ENCODE results near the gene NBEA. TPM values are rescaled to one million over a fixed set of nuclear protein-coding genes. Genes with fewer than 3 reads are reported as not detected.

The NBEA gene
- total RNA-seq, 4 donors from 2014 or later: 21.5 to 60.4 (median 27.9) TPM

- intact Hi-C loops (cut with DNase I): no loop called here
- WGBS, 2 donors: 93 to 95% methylated on average over 13 of the region's 13 CpGs
- no peak for DNase-seq
- H3K4me1 ChIP-seq: no peaks in the 10 kb centered on the region
- H3K36me3 ChIP-seq: no peaks in the 10 kb centered on the region
- H3K9me3 ChIP-seq: no peaks in the 10 kb centered on the region
- no peak for TF ChIP-seq POLR2A (IDR thresholded peaks at IDR 0.05)
- TF ChIP-seq CTCF (IDR thresholded peaks at IDR 0.05): no peak
- no peak overlapping the region for H3K4me3 ChIP-seq (replicated peaks in 1 of 3)
- H3K27ac ChIP-seq: no peak overlapping the region
- no peaks in the 10 kb centered on the region for H3K27me3 ChIP-seq
These were observed 752.0 kb downstream of the NBEA start for GRCh38 chr13:35694031-35694430.

GRCh38 chr13:35694549-35695447, 752.7 kb downstream of the NBEA start:
- Histone ChIP-seq H3K27ac (no peak overlapping the region), H3K36me3 (no peaks in the 10 kb centered on the region), H3K9me3 (no peaks in the 10 kb centered on the region), H3K4me3 (replicated peaks in 1 of 3) (no peak overlapping the region), H3K27me3 (no peaks in the 10 kb centered on the region), H3K4me1 (no peaks in the 10 kb centered on the region)
- intact Hi-C loops (cut with DNase I): no loop called here
- TF ChIP-seq POLR2A (IDR thresholded peaks at IDR 0.05): no peak
- TF ChIP-seq CTCF (IDR thresholded peaks at IDR 0.05): no peak
- WGBS, 2 donors: 90 to 93% methylated on average over 25 of the region's 26 CpGs
- no peak for DNase-seq

- Histone ChIP-seq H3K27me3 (no peaks in the 10 kb centered on the region), H3K36me3 (no peaks in the 10 kb centered on the region), H3K27ac (no peak overlapping the region), H3K4me1 (no peaks in the 10 kb centered on the region), H3K9me3 (no peaks in the 10 kb centered on the region), H3K4me3 (replicated peaks in 1 of 3) (no peak overlapping the region)
- TF ChIP-seq POLR2A (IDR thresholded peaks at IDR 0.05): no peak
- TF ChIP-seq CTCF (IDR thresholded peaks at IDR 0.05): no peak
- no peak for DNase-seq
- 85 to 92% methylated on average over 7 to 15 of the region's 15 CpGs for WGBS, 2 donors
- intact Hi-C loops (cut with DNase I): no loop called here
These were observed 753.3 kb downstream of the NBEA start for GRCh38 chr13:35695448-35695770.

DNA sequence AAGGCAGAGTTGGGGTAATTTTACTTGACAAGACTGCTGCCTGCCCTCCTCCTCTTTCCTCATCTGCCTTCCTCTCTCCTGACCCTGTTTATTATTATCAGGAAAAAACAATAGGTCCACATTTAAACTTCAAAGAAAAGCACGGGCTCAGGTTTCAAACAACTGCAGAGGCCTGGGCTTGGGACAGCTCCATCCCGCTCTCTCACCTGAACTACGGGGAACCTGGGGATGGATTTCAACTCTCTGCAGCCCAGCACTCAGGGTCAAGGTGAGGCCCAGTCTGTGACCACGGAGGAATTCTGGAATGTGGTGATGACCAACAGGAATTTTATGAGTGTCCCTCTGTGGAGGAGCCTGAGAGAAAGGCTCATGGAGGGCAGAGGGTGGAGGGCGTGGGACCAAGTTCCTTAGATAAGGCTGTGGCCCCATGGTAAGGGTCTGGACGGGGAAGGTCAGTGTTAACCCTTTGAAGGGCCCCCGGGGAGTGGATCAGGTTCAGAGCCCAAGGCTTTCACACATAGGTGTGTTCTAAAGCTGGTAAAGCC, 755.2 kb downstream of the NBEA start:
- no peaks in the 10 kb centered on the region for H3K27me3 ChIP-seq
- no peak for DNase-seq
- no peaks in the 10 kb centered on the region for H3K4me1 ChIP-seq
- TF ChIP-seq POLR2A (IDR thresholded peaks at IDR 0.05) (no peak), CTCF (IDR thresholded peaks at IDR 0.05) (no peak)
- 63 to 66% methylated on average over 7 of the region's 7 CpGs for WGBS, 2 donors
- intact Hi-C loops (cut with DNase I): no loop called here
- H3K36me3 ChIP-seq: no peaks in the 10 kb centered on the region
- no peak overlapping the region for H3K4me3 ChIP-seq (replicated peaks in 1 of 3)
- no peaks in the 10 kb centered on the region for H3K9me3 ChIP-seq
- H3K27ac ChIP-seq: no peak overlapping the region

DNA sequence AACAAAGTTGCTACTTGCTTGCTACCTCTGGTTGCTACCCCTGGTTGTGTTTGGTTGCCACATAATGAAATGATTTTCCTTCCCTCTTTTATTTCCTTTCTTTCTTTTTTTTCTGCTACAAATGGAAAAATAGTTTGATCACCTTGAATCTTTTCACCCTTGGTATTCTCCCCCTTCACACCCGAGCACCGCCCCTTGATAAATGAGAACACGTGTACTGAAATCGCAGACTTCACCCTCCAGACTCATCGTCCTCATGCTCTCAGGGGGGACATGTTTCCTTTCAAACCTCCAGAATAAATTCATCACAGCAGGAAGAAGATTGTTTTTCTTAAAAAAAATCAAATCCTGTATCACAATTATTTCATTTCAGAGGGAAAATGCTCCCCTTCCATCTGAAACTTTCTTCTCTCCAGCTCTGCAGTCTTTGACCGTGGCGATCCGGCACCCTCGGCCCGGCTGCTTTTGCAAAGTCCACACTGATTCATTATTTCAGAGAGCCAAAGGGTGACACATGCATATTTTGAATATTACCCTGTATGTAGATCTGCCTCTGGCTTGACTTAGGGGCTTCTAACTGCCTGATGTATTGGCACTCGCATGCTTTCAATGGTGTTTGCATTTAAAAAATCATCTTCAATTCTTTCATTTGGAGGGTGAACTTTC, 757.0 kb downstream of the NBEA start:
- Histone ChIP-seq H3K4me3 (replicated peaks in 1 of 3) (no peak overlapping the region), H3K36me3 (no peaks in the 10 kb centered on the region), H3K4me1 (no peaks in the 10 kb centered on the region), H3K9me3 (no peaks in the 10 kb centered on the region), H3K27me3 (no peaks in the 10 kb centered on the region), H3K27ac (no peak overlapping the region)
- DNase-seq: no peak
- intact Hi-C loops (cut with DNase I): no loop called here
- WGBS, 2 donors: 73 to 78% methylated on average over 11 of the region's 11 CpGs
- TF ChIP-seq CTCF (IDR thresholded peaks at IDR 0.05) (no peak), POLR2A (IDR thresholded peaks at IDR 0.05) (no peak)

All from thyroid gland (tissue), 4 donors.